Measurements from ENCODE around the gene WNK1.
A peak's percentile ranks its signal among the peaks of the same experiment; 100 is the strongest.
"Not testable (repeated sequence)": the region's sequence is repeated elsewhere in the genome, so short reads cannot be mapped to it uniquely, and the experiment has no call there.

WNK1 gene

GRCh38 chr12:913919-914698 is 161.7 kb downstream of the WNK1 start:
- DNase-seq, result no peak

- no peak for DNase-seq
Measured at GRCh38 chr12:915090-915489, 162.7 kb downstream of the WNK1 start.

DNA sequence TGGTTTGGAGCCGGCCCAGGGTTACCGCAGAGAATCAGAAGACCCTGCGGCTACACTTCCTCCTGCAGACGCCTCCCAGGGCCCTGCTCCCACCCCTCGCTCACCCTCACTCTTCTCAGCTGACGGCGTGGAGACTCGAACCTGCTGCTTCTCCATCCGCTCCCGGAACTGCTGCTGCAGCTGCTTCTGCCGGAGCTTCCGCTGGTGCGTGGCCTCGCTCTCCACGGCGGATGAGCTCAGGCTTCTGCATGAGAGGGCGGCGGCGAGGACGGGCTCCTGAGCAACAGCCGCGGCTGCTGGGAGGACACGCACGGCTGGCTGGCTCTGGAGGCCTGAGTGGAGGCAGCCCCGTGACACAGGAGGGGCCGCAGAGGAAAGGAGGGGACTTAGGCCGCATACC is 163.9 kb downstream of the WNK1 start:
- no peak for DNase-seq

DNA sequence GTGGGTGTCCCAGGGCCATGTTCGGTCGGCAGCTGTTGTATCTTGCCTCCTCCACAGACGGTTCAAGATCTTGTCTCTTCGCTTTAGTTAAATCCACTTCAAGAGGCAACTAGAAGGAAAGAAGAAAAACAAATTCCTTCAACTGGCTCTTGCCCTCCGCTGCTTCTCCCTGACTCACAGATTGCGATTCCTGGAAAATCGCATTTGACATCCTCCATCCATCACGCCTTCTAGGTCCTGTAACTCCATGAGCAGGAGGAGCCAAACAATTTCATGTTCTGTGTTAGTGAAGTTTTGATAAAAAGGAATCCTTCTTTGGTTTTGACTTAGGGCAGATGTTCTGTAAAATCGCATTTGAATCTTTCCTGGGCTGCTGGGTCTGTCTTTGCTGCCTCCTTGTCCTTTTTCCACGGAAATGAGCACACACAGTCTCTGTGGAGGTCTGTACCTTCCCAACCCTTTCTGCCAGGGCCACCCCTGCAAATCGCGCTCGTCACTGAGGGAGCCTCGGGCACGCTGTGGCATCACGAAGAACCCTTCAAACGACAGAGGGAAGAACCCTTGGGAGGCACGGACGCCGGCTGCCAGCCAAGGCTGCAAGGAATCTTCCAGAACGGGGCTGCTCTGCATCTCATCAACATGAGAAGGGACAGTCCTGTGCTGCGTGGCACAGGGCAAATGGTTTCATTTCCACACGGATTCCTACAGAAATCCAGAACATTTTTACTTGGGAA is 164.5 kb downstream of the WNK1 start:
- DNase-seq, result no peak

GRCh38 chr12:920676-921075 is 168.3 kb downstream of the WNK1 start:
- no peak for DNase-seq

- DNase-seq, result no peak
Measured at GRCh38 chr12:922285-922684, 169.9 kb downstream of the WNK1 start.

GRCh38 chr12:926641-927040 is 174.3 kb downstream of the WNK1 start:
- DNase-seq, result no peak

GRCh38 chr12:931060-931459 is 178.7 kb downstream of the WNK1 start:
- DNase-seq, result no peak

DNA sequence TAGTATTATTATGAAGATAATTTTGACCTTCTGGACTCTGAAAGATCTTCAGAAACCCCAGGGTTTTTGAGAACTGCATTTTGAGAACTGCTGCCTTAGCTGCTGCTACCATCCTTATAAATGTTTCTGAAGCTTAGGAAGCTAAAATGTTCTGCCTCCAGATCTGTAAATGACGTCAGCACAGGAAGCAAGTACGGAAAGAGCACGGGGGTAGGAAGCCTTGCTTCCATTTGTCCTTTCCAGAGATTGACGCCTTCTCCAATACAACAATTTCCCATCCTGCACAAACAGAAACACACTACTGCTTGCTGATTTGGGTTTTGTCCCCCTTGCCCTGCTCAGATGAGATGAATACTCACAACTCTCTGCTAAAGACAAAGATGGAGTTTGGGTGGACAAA is 179.2 kb downstream of the WNK1 start:
- DNase-seq, result no peak

- not testable (repeated sequence) for DNase-seq
Measured at GRCh38 chr12:935891-936290, 183.5 kb downstream of the WNK1 start.

- no peak for DNase-seq
Measured at GRCh38 chr12:936377-937345, 184.3 kb downstream of the WNK1 start.

DNA sequence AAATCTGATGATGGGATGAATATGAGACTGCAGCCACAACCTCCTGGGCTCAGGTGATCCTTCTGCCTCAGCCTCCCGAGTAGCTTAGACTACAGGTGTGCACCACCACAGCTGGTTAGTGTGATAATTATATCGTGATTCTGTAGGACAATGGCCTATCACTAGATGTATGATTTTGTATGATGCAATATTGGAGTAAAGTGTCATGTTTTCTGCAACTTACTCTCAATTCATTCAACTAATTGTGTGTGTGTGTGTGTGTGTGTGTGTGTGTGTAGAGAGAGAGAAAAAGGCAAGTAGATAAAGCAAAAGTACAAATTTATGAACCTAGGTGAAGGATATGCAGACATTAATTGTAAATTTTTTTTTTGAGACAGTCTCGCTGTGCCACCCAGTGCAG is 186.4 kb downstream of the WNK1 start:
- DNase-seq, result no peak

DNA sequence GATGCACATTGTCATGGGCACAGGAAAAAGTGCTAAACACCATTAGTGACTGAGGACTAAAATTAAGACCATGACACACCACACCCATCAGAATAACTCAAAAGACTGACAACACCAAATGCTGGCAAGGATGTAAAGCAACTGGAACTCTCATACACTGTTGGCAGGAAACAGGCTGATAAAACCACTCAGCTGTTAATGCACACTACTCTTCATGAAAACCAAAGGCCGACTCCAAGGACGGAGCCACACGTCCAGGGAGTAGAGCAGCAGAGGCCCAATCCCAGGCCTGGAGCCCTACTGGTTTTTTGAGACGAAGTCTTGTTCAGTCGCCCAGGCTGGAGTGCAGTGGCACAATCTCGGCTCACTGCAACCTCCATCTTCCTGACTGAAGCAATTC is 190.7 kb downstream of the WNK1 start:
- no peak for DNase-seq

DNA sequence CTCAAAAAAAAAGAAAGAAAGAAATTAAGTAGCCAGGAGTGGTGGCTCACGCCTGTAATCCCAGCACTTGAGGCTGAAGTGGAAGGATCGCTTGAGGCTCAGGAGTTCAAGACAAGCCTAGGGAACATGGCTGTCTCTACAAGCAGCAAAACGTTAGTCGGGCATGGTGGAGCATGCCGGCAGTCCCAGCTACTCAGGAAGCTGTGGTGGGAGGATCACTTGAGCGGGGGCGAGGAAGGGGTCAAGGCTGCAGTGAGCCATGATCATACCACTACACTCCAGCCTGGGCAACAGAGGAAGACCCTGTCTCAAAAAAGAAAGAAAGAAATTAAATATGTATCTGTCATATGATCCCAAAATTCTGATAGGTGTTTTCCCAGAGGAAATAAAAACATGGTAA is 191.8 kb downstream of the WNK1 start:
- DNase-seq, result no peak

- DNase-seq, result no peak
Measured at GRCh38 chr12:946212-946611, 193.8 kb downstream of the WNK1 start.

DNA sequence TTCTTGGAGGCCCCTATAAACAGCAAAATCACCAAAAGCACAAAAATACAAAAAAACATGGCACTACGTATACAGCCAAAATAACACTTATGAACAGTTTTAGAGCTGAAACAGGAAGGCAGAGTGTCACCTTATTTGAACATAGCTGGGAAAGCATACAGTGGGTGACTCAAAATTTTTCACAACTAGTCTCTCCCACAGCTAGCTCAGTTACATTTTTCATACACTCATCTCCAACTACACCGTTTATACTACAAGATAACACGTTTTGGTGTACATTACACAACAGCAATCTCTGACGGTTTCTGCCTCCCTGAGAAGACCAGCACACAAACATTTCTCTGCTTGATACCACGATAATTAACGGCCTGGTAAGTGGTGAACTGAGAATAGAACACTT is 194.3 kb downstream of the WNK1 start:
- DNase-seq, result no peak

- DNase-seq, result no peak
Measured at GRCh38 chr12:948238-948637, 195.9 kb downstream of the WNK1 start.

DNA sequence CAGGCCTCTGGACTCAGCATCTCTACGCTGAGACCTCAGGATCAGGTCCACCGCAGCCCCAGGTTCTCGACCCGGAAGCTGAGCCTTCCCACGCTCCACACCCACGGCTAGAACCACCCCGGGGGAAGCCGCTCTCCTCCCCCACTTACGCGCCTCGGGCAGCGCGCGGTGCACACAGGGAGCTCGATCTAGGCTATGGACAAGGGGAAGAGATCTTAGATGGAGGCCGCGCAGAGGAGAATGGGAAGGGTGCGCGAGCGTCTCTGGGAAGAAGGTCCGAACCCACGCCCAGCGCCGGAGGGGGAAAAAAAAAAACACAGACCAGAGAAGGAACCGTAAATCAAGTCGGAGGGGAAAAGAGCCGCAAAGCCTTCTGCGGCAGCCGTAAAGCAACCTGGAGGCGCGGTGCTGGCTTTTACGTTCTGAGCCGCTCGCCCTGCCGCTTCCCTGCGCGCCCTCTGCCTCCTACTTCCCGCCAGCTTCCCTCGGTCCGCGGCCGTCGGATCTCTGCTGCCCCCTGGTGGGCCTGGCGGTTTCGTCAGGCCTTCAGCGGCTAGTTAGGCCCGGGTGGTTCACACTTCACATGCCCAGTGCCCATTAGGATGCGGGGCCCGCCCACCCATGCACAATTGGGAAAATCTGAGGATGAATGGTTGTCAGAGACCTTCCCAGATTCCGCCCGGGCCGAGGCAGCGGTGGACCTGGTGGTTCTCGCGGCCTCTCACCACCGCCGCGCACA is 197.2 kb downstream of the WNK1 start, which contains the start of gene RAD52:
Gene RAD52, minus strand, starts transcription at position 242 of the 739 bp plus-strand sequence. CDS start 16,636 bp downstream, outside the sequence.
- peak; percentile 97 for DNase-seq

GRCh38 chr12:951176-951575 is 198.8 kb downstream of the WNK1 start:
- no peak for DNase-seq

DNA sequence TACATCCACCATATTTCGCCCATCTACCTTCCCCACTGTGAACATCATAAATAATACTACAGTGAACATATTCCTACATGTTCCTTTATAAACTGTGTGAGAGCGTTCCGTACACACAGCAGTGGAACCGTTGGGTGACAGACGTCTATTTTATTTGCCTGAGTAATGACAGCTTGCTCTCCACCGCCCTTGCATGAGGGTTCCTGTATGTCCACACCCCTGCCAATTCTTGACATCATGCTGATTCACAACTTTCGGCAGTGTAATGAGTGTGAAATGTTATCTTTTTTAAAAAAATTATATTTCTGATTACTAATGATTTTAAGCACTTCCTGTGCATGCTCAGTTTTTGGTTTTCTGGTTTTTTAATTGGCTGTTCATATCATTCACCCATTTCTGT is 201.4 kb downstream of the WNK1 start:
- DNase-seq, result no peak

DNA sequence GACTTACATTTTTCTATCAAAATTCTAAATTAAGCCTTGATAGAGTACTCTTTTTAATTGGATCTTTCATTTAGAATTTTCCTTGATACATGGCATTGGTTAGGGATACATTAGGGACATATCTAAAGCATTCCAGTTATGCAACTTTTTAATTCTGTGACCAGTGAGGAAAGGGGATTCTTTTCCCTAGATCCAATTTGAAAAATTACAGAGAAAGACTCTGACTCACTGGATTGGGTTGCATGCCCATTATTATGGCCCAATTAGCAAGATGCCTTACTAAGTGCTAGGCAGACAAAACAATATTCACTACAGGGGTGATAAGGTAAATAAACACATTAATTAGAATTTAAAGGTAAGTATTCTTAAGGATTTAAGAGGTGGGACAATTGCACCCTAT is 202.4 kb downstream of the WNK1 start:
- DNase-seq, result no peak

DNA sequence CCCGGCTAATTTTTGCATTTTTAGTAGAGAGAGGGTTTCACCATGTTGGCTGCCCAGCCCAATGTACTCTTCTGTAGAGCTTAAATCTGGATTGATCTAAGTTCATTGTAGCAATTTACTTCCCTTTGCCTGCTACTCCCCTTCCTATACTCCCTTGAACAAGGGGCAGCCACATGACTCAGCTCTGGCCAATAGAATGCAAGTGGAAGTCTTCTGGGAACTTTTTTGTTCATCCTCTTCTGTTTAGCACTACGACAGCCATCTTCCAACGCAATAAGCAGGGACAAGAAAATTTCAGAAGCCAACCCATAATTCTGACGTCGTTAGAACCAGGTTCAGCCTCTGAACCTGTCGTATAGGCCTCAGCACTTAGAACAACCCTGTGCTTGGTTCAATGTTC is 203.6 kb downstream of the WNK1 start:
- DNase-seq, result no peak
